ENCODE results near the gene SLC49A3. TPM values are rescaled to one million over a fixed set of nuclear protein-coding genes. Genes with fewer than 3 reads are reported as not detected.

SLC49A3 gene
- total RNA-seq, 2 donors from 2014 or later: 0.59 to 1.3 TPM

DNA sequence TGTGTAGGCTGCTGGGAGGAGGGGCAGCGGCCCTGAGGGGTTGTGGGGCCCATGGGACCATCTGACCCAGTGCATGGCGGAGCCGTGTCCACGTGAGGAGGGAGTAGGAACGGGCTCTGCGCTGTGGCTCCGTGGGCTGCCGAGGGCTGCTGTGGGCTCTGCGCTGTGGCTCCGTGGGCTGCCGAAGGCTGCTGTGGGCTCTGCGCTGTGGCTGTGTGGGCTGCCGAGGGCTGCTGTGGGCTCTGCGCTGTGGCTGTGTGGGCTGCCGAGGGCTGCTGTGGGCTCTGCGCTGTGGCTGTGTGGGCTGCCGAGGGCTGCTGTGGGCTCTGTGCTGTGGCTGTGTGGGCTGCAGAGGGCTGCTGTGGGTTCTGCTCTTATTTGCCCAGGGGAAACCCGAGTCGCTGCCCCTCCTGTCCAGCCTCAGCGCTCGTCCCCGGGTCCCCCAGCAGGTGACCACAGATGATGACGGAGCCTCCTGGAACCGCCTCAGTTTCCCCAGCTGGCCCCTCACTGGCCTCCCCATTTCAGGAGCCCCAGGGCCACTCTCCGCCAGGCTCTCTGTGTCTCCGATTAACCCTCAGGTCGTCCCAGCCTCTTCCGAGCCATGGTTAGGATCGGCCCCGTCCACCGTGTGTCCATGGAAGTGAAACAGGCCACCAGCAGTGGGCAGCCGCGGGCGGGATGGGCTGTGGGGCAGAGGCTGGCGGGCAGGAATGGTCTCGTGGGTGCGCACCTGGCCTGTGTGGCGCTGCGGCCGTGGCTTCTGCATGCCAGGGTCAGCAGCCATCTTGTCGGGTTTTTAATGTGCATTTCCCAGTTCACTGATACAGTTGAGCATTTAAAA is 36.7 kb upstream of the SLC49A3 start:
- no peak overlapping the region for H3K27ac Mint-ChIP-seq

DNA sequence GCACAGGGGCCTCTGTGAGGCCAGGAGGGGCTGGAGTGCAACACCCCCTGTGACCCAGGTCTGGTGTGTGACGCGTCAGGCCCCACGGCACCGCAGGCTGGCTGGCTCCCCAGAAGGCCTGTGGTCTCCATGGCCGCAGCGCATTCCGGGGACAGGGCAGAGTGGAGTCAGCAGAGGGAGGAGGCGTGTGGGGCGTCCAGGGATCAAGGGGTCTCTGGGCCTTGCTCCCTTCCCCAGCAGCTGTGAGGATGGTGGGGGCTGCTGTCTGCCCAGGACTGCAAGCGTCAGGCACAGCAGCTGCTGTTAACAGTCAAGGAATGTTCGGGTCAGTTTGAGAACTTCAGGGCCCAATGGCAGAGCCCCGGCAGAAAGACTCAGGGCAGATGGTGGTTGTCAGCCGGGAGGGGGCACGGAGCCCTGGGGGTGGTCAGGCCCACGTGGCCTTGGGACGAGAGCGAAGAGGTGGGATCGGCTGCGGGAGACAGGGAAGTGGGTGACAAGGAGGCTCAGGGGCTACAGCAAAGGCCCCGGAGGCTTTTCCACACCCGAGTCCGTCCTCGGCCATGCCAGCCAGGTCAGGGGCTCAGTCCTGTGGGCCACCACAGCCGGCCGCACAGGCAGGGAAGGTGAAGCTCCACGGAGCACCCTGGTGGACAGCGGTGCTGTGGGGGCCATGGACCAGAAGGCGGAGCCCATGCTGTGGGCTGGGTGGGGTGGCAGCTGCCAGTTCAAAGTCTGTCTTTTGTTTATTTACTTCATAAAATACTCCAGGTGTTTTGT is 35.0 kb upstream of the SLC49A3 start:
- DNase-seq (ENCODE audit: low spot score in 2 of 2): no peak

More for the DNA sequence above, 36.7 kb upstream of the SLC49A3 start:
- DNase-seq (ENCODE audit: low spot score in 2 of 2) (no peak), ATAC-seq (no peak)
- Mint-ChIP-seq H3K9me3 (no peaks in the 10 kb centered on the region), H3K36me3 (peaks cover 2 to 28% of the 10 kb centered on the region in 2 donors)

DNA sequence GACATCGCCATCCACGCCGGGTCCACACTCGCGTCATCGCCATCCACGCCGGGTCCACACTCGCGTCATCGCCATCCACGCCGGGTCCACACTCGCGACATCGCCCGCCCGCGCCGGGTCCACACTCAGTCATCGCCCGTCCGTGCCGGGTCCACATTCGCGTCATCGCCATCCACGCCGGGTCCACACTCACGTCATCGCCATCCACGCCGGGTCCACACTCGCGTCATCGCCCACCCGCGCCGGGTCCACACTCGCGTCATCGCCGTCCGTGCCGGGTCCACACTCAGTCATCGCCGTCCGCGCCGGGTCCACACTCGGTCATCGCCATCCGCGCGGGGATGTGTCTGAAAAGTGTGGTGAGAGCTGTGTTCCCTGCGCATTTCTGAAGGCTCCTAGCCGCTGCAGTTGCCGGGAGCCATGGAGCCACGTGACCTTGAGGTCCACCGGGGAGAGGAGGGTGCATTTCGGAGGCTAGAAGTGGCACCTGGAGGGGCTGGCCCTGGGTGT is 34.0 kb upstream of the SLC49A3 start:
- DNase-seq (ENCODE audit: low spot score in 2 of 2) (no peak), ATAC-seq (no peak)
- Mint-ChIP-seq H3K27ac (peak overlapping the region; percentile 44 to 71), H3K9me3 (no peaks in the 10 kb centered on the region), H3K36me3 (peaks cover 0 to 38% of the 10 kb centered on the region in 2 donors)

More for the DNA sequence above, 35.0 kb upstream of the SLC49A3 start:
- Mint-ChIP-seq H3K36me3 (peaks cover 0 to 38% of the 10 kb centered on the region in 2 donors), H3K9me3 (no peaks in the 10 kb centered on the region), H3K27ac (peak overlapping the region; percentile 71 to 74)
- no peak for ATAC-seq

DNA sequence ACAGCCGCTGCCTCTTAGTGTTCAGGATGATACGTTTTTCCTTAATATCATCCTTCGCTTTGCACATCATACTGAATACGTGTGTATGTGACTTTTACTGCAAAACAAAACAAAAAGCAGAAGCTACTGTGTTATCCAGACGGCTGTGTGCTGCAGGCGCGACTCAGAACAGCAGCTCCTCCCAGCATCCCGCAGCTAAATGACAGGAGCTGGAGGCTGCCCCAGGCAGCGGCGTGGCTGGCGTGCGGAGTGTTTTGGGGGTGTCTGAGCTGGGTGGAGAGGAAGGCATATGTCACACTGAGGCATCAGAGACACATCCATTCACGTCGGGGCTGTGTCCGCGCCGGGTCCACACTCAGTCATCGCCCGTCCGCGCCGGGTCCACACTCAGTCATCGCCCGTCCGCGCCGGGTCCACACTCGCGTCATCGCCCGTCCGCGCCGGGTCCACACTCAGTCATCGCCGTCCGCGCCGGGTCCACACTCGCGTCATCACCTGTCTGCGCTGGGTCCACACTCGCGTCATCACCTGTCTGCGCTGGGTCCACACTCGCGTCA is 33.3 kb upstream of the SLC49A3 start:
- DNase-seq (ENCODE audit: low spot score in 2 of 2): no peak
- H3K27ac Mint-ChIP-seq: no peak overlapping the region
- H3K9me3 Mint-ChIP-seq: no peaks in the 10 kb centered on the region
- peaks cover 0 to 38% of the 10 kb centered on the region in 2 donors for H3K36me3 Mint-ChIP-seq
- no peak for ATAC-seq

DNA sequence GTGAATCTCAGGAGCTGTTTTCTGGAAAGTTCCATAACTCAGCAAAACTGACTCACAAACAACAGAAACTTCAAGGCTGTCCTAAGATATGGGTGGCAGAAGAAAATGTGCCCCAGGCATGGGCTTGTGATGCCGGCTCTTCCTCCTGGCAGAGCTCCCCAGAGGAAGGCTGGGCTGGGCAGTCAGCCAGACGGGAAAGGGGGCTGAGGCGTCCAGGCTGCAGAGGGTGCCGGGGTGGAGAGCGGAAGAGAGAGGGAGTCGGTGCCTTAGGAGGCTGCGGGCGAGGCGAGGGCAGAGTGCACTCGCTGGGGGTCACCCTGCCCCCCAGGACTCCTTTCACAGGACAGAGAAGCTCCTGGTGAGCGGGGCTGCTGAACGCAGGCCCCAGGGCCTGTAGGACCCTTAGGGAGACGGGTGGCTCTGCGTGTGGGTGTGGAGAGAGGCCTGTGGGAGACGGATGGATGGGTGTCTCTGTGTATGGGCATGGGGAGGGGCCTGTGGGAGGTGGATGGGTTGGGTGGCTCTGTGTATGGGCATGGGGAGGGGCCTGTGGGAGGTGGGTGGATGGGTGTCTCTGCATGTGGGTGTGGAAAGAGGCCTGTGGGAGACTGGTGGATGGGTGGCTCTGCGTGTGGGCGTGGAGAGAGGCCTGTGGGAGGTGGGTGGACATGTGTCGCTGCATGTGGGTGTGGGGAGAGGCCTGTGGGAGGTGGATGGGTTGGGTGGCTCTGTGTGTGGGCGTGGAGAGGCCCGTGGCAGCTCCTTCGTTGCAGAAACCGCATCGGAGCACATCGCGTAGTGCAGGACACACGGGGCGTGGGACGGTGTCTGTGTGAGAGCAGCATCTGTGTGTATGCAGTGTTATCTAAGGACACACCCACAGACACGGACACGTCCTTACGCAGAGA is 32.6 kb upstream of the SLC49A3 start:
- Mint-ChIP-seq H3K36me3 (peaks cover 0 to 38% of the 10 kb centered on the region in 2 donors), H3K9me3 (no peaks in the 10 kb centered on the region), H3K27ac (peak overlapping the region; percentile 36 to 50)
- ATAC-seq: no peak
- DNase-seq (ENCODE audit: low spot score in 2 of 2): no peak

DNA sequence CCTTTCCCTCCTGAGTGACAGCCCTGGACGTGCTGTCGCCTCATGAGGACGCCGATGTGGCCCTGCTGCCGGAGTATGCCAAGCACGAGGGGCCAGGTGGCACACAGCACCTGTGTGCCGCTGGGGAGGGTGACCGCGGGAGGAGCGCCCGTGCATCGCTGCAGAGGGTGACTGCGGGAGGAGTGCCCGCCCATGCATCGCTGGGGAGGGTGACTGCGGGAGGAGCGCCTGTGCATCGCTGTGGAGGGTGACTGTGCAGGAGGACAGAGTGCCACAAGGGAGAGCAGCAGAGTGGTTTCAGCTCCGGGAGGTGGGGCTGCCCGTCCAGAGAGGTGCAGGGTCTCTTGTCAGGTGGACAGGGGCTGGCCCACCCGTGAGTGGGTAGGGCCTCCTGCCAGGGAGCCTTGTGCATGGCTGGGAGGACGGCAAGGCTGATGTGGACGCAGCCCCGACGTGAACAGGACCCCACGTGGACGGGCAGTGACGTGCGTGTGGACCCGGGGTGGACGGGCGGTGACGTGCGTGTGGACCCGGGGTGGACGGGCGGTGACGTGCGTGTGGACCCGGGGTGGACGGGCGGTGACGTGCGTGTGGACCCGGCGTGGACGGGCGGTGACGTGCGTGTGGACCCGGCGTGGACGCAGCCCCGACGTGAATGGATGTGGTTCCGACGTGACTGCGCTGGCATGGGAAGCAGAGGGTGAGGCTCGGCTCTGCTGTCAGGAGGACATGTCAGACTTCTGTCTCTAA is 31.3 kb upstream of the SLC49A3 start:
- Mint-ChIP-seq H3K9me3 (no peaks in the 10 kb centered on the region), H3K36me3 (peaks cover 0 to 38% of the 10 kb centered on the region in 2 donors), H3K27ac (peak overlapping the region in 1 of 2 donors; percentile 3)
- DNase-seq (ENCODE audit: low spot score in 2 of 2) (no peak), ATAC-seq (no peak)

DNA sequence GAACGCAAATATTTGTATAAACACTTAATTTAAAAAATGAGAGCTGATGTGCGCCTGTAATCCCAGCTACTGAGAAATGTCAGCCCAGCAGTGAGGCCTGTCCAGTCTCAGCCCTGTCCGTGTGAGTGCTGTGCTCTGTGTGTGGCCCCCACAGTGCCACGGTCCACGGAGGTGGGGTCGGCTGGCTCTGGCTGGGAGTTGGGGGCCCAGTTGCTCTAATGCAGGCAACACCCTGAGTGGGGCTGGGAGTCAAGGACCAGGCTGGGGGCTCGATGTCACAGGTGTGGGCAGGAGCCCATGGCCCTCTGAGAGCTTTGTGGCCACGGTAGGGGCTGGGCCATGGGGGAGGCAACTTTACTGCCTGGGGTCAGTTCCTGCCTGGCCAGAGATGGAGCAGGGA is 29.5 kb upstream of the SLC49A3 start:
- Mint-ChIP-seq H3K9me3 (no peaks in the 10 kb centered on the region), H3K36me3 (peaks cover 0 to 33% of the 10 kb centered on the region in 2 donors), H3K27ac (peak overlapping the region in 1 of 2 donors; percentile 9)
- DNase-seq (ENCODE audit: low spot score in 2 of 2) (no peak), ATAC-seq (no peak)

DNA sequence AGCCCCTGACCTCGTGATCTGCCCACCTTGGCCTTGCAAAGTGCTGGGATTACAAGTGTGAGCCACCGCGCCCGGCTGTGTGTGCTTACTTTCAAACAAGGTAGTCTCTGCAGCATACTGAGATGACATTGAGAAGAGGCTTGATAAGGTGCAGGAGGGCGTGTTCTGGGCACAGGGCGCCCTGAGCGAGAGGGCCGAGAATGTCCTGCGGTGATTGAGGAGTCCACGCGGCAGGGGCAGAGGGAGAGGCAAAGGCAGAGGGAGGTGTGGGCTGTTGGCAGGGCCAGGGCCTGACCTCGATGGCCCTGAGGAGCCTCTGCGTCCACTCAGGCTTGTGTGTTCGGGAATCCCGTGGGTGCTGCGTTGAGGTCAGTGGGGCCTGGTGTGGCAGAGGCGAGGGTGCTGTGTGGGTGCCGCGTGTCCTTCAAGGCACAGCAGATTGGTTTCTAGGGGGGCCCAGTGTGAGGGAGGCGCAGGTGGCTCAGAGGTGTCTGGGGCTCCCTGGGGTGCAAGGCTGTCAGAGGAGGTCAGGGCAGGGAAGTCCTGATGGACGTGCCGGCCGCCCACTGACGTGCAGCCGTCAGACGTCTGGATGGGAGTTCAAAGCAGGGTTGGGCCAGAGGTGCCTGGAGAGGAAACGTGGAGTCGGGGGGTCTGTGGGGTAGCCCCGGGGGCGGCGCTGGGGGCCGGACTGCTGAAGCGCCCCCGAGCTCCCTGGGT is 28.8 kb upstream of the SLC49A3 start:
- no peak for ATAC-seq
- Mint-ChIP-seq H3K36me3 (peaks cover 0 to 27% of the 10 kb centered on the region in 2 donors), H3K27ac (peak overlapping the region in 1 of 2 donors; percentile 9), H3K9me3 (no peaks in the 10 kb centered on the region)
- DNase-seq (ENCODE audit: low spot score in 2 of 2): no peak

DNA sequence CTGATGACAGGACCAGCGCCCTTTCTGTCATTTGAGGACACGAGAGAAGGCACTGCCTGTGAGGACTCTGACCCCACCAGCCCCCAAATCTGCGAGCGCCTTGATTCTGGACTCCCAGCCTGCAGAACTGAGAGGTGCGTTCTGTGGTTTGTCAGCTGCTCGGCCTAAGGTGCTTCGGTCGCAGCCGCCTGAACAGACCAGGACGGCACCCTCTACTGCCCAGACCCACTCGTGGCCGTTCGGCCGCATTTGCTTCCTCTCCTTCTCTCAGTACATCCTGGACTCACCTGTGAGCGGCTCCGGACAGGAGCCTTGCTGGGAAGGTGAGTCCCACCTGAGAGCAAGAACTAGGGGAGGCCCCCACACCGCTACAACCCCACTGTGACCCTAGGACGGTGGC is 25.1 kb upstream of the SLC49A3 start:
- peaks cover 0 to under 1% of the 10 kb centered on the region in 2 donors for H3K36me3 Mint-ChIP-seq
- DNase-seq (ENCODE audit: low spot score in 2 of 2) (no peak), ATAC-seq (no peak)
- H3K9me3 Mint-ChIP-seq: no peaks in the 10 kb centered on the region
- peak overlapping the region in 1 of 2 donors; percentile 55 for H3K27ac Mint-ChIP-seq

DNA sequence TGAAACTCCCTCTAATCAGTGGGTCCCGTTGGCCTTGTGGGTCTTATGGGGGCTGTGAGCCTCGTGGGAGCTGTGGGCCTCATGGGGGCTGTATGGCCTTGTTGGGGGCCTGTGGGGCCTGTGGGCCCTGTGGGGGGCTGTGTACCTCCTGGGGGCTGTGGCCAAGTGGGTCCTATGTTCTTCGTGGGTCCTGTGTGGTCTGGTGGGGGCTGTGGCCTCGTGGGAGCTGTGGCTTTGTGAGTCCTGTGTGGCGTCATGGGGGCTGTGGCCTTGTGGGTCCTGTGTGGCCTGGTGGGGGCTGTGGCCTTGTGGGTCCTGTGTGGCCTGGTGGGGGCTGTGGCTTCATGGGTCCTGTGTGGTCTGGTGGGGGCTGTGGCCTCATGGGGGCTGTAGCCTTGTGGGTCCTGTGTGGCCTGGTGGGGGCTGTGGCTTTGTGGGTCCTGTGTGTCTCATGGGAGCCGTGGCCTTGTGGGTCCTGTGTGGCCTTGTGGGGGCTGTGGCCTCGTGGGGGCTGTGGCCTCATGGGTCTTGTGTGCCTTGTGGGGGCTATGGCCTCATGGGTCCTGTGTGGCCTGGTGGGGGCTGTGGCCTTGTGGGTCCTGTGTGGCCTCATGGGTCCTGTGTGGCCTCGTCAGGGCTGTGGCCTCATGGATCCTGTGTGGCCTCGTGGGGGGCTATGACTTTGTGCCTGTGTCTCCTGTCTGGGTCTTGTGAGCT is 24.1 kb upstream of the SLC49A3 start:
- DNase-seq (ENCODE audit: low spot score in 2 of 2): no peak
- Mint-ChIP-seq H3K36me3 (no peaks in the 10 kb centered on the region), H3K27ac (no peak overlapping the region), H3K9me3 (no peaks in the 10 kb centered on the region)
- no peak for ATAC-seq

DNA sequence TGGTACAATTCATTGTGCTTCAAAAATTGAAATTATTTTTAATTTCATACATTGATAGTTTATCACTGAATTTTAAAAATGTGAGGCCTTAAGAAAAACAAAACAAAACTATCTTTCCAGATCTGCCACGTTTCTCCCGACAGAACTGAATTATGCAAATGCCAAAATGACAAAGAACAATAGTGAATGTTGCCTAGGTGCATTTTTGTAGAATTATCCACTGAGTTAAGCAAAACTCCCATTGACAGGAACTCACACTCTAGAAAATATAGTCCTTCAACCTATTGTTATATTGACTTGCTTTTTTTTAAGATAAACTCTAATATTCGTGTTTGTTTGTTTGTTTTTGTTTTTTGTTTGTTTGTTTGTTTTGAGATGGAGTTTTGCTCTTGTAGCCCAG is 23.1 kb upstream of the SLC49A3 start:
- no peak for DNase-seq (ENCODE audit: low spot score in 2 of 2)
- Mint-ChIP-seq H3K9me3 (no peaks in the 10 kb centered on the region), H3K27ac (no peak overlapping the region), H3K36me3 (no peaks in the 10 kb centered on the region)
- ATAC-seq: no peak

DNA sequence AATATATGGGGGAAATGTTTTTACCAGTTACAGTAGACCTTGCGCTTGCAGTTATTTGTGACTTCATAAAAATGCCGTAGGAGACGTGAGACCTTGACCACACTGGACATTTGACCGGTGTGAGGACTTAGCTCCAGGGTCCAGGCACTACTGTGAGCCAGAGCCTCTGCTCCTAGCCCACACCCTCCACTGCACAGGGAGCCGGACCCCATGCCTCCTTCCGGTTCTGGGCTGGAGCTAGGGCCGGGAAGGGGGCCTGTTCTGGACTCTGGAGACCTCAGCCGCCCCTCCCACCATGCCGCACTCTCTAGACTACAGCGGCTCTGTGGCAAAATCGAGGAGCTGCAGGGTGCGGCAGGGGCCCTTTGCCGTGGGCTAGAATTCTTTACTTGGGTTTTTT is 22.0 kb upstream of the SLC49A3 start:
- Mint-ChIP-seq H3K27ac (no peak overlapping the region), H3K9me3 (no peaks in the 10 kb centered on the region), H3K36me3 (no peaks in the 10 kb centered on the region)
- ATAC-seq: no peak
- DNase-seq (ENCODE audit: low spot score in 2 of 2): no peak

DNA sequence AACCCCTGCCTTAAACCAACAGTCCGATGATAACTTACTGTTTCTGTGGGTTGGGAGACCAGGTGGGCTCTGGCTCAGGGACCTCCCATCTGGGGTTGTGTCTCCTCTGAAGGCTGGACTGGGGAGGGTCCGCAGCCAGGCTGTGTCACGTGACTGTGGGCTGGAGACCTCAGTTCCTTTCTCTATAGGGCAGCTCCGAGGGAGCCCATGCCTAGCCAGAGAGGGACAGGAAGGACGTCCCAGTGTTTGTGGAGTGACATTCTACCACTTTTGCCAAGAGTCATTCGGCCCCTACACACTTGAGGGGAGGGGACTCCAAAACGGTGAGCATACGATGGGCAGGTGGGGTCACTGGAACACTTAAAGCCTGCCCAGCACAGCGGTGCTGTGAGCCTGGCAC is 21.2 kb upstream of the SLC49A3 start:
- H3K9me3 Mint-ChIP-seq: no peaks in the 10 kb centered on the region
- ATAC-seq (no peak), DNase-seq (ENCODE audit: low spot score in 2 of 2) (no peak)
- H3K36me3 Mint-ChIP-seq: no peaks in the 10 kb centered on the region
- no peak overlapping the region for H3K27ac Mint-ChIP-seq

DNA sequence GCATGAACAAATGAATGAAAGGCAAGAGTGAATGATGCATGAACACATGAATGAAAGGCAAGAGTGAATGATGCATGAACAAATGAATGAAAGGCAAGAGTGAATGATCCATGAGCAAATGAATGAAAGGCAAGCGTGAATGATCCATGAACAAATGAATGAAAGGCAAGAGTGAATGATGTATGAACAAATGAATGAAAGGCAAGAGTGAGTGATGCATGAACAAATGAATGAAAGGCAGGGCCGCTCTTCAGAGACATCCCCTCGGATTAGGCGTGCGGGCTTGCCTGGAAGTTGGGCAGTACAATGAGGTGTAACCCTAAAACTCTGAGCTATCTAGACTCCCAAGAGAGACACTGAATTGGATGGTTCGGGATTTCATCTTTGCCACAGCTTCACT is 20.4 kb upstream of the SLC49A3 start:
- no peak for ATAC-seq
- Mint-ChIP-seq H3K27ac (no peak overlapping the region), H3K36me3 (no peaks in the 10 kb centered on the region), H3K9me3 (no peaks in the 10 kb centered on the region)
- no peak for DNase-seq (ENCODE audit: low spot score in 2 of 2)

DNA sequence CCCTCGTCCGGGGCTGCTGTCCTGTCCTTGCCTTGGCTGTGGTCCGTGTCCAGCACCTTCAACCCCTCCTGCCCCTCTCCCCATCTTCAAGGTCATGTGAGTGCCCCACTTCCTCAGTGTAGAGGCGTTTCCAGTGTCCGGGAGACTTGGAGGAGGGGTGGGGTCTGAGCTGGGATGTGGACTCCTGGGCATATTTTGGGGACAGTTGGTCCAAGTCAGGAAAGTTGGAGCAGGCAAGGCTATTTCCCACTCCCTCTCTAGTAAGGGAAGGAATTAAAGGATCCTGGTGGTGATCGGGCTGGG is 19.6 kb upstream of the SLC49A3 start:
- Mint-ChIP-seq H3K36me3 (no peaks in the 10 kb centered on the region), H3K27ac (peak overlapping the region in 1 of 2 donors; percentile 72), H3K9me3 (no peaks in the 10 kb centered on the region)
- no peak for ATAC-seq
- no peak for DNase-seq (ENCODE audit: low spot score in 2 of 2)

Data from activated naive CD4-positive, alpha-beta T cell treated with anti-CD3 and anti-CD28 coated beads, Interleukin-2, amount 50 U/mL, for 72 hours (primary cell).